H1 (cell line): Measurements from ENCODE around the gene PSMB3. TPM values are rescaled to one million over a fixed set of nuclear protein-coding genes. Genes with fewer than 3 reads are reported as not detected.

Experiments used
- CHD7 ChIP-seq: fragments of 300-600 bp; sonication (generic); IDR thresholded peaks from 2 replicates; pipeline ENCODE4 v1.7.1; 2012; ENCODE audit warnings: low read length, moderate library complexity, mild to moderate bottlenecking, inconsistent platforms; ENCODE audit not compliant: insufficient replicate concordance
- EGR1 ChIP-seq: IDR thresholded peaks from 2 replicates; pipeline ENCODE4 v1.6.1; 2011; ENCODE audit warnings: low read depth, low read length, borderline replicate concordance
- SP1 ChIP-seq: IDR thresholded peaks from 2 replicates; pipeline ENCODE4 v1.6.1; 2011; ENCODE audit warnings: low read depth, low read length
- polyA plus RNA-seq, 7 experiments: library from polyadenylated mRNA; depleted of rRNA in 3 of 7; stranded (reverse) in 5 of 7; unstranded in 2 of 7; fragments of >200 nt in 5 of 7; fragments of 200-250 nt in 2 of 7; gene quantifications; 1 replicate in 5 of 7; 2 replicates in 1 of 7; 4 replicates in 1 of 7; pipeline versions ENCODE4 v1.2.1 to v1.2.3, GENCODE V29; 2011 to 2013; ENCODE audit warnings: missing spikeins in 2 of 7, mixed read lengths in 2 of 7
- total RNA-seq: library from RNA; stranded (reverse); fragmentation: NEBNext Ultra II Directional; extraction: Animal tissue kit (Norgen Biotek cat#: 25700); gene quantifications from 2 replicates; pipeline ENCODE4 v1.2.1, GENCODE V29; 2021

The PSMB3 gene
- total and polyA plus RNA-seq, 2 of the 8 experiments (the other 6 are each of a cell fraction or from before 2014, with no cell fraction given), result 291 to 914 TPM

GRCh38 chr17:38741921-38742410, 10.6 kb upstream of the PSMB3 start (continued):
- TF ChIP-seq SP1 (no peak), CHD7 (no peak), EGR1 (no peak)
